Karpas-422 (cell line): ENCODE measurements around the gene KCNJ16. TPM values are rescaled to one million over a fixed set of nuclear protein-coding genes. Genes with fewer than 3 reads are reported as not detected.

Source experiments
- DNase-seq: peaks from one replicate; pipeline ENCODE4 v3.0.0-alpha.2; 2015
- H2AFZ ChIP-seq: fragments of 200-600 bp; sonication (generic); 2 replicates; pipeline ENCODE4 v1.6.1; 2014; ENCODE audit warnings: antibody characterized with exemption, low read length, mixed read lengths
- H3K27ac ChIP-seq: fragments of 200-600 bp; sonication (generic); 2 replicates; pipeline ENCODE4 v1.5.1; 2014; ENCODE audit warnings: mild to moderate bottlenecking, low read length, moderate library complexity
- H3K27me3 ChIP-seq: fragments of 200-600 bp; sonication (generic); 2 replicates; pipeline ENCODE4 v1.6.1; 2014; ENCODE audit warnings: low read length, mixed read lengths
- H3K36me3 ChIP-seq: fragments of 200-600 bp; sonication (generic); 2 replicates; pipeline ENCODE4 v1.6.1; 2014; ENCODE audit warnings: low read length, mixed read lengths; ENCODE audit not compliant: insufficient read depth
- H3K4me1 ChIP-seq: fragments of 200-600 bp; sonication (generic); 2 replicates; pipeline ENCODE4 v1.6.1; 2014; ENCODE audit warnings: mild to moderate bottlenecking, low read length, mixed read lengths
- H3K4me2 ChIP-seq: fragments of 200-600 bp; sonication (generic); 2 replicates; pipeline ENCODE4 v1.6.1; 2014; ENCODE audit warnings: low read length, low read depth, mild to moderate bottlenecking; ENCODE audit not compliant: poor library complexity, severe bottlenecking
- H3K4me3 ChIP-seq: fragments of 200-600 bp; sonication (generic); 2 replicates; pipeline ENCODE4 v1.5.1; 2014; ENCODE audit warnings: mild to moderate bottlenecking, antibody characterized with exemption, low read length, mixed read lengths
- H3K79me2 ChIP-seq: fragments of 200-600 bp; sonication (generic); 2 replicates; pipeline ENCODE4 v1.6.1; 2014; ENCODE audit warnings: mild to moderate bottlenecking, low read length, mixed read lengths
- H3K9ac ChIP-seq: fragments of 200-600 bp; sonication (generic); 2 replicates; pipeline ENCODE4 v1.6.0; 2014; ENCODE audit warnings: low read length
- H3K9me2 ChIP-seq: fragments of 200-600 bp; sonication (generic), shearing (Covaris generic); replicated peaks from 2 replicates; pipeline ENCODE4 v1.6.0; 2014; ENCODE audit warnings: mild to moderate bottlenecking, low read length, moderate library complexity; ENCODE audit not compliant: insufficient read depth
- H3K9me3 ChIP-seq: fragments of 300-700, 200-600 bp; sonication (generic); 2 replicates; pipeline ENCODE4 v1.6.1; 2014; ENCODE audit warnings: low read length, mixed read lengths
- H4K20me1 ChIP-seq: fragments of 200-600 bp; sonication (generic); 2 replicates; pipeline ENCODE4 v1.6.1; 2014; ENCODE audit warnings: mild to moderate bottlenecking, antibody characterized with exemption, low read length, low read depth; ENCODE audit not compliant: insufficient read depth
- total RNA-seq: library from RNA; depleted of rRNA; stranded (reverse); fragments of >200 nt; shearing (Covaris generic); gene quantifications from 2 replicates; pipeline ENCODE4 v1.2.3, GENCODE V29; 2014; ENCODE audit warnings: low replicate concordance

Gene KCNJ16
- total RNA-seq, 1 experiment from 2014 or later, result not detected

GRCh38 chr17:70104791-70105523 lies 29.9 kb downstream of the KCNJ16 start:
- DNase-seq, result no peak
- Histone ChIP-seq H3K9me2 (no peaks in the 10 kb centered on the region), H3K27me3 (no peaks in the 10 kb centered on the region), H3K4me1 (peaks cover 31% of the 10 kb centered on the region), H3K27ac (no peak overlapping the region), H4K20me1 (no peaks in the 10 kb centered on the region), H3K4me3 (no peak overlapping the region), H2AFZ (no peak overlapping the region), H3K79me2 (no peaks in the 10 kb centered on the region), H3K9ac (no peak overlapping the region), H3K4me2 (no peak overlapping the region), H3K36me3 (no peaks in the 10 kb centered on the region), H3K9me3 (no peaks in the 10 kb centered on the region)

GRCh38 chr17:70105641-70106040 lies 30.6 kb downstream of the KCNJ16 start:
- Histone ChIP-seq H3K4me2 (no peak overlapping the region), H2AFZ (no peak overlapping the region), H3K36me3 (no peaks in the 10 kb centered on the region), H3K9ac (no peak overlapping the region), H3K4me3 (no peak overlapping the region), H3K27ac (no peak overlapping the region), H3K9me3 (no peaks in the 10 kb centered on the region), H3K9me2 (no peaks in the 10 kb centered on the region), H3K79me2 (no peaks in the 10 kb centered on the region), H3K27me3 (no peaks in the 10 kb centered on the region), H4K20me1 (no peaks in the 10 kb centered on the region), H3K4me1 (peaks cover 24% of the 10 kb centered on the region)
- no peak for DNase-seq

- H3K9me2 ChIP-seq, result no peaks in the 10 kb centered on the region
- no peak overlapping the region for H3K9ac ChIP-seq
- H3K79me2 ChIP-seq, result no peaks in the 10 kb centered on the region
- no peaks in the 10 kb centered on the region for H3K9me3 ChIP-seq
- H3K4me1 ChIP-seq, result peaks cover 24% of the 10 kb centered on the region
- no peak overlapping the region for H3K4me3 ChIP-seq
- H3K4me2 ChIP-seq, result no peak overlapping the region
- H3K27me3 ChIP-seq, result no peaks in the 10 kb centered on the region
- H2AFZ ChIP-seq, result peak overlapping the region; percentile 70; the same call in 1 of the 2 replicates
- no peaks in the 10 kb centered on the region for H3K36me3 ChIP-seq
- DNase-seq, result no peak
- no peaks in the 10 kb centered on the region for H4K20me1 ChIP-seq
- H3K27ac ChIP-seq, result no peak overlapping the region
Observed at GRCh38 chr17:70106551-70106950, 31.5 kb downstream of the KCNJ16 start.

GRCh38 chr17:70107441-70107840 lies 32.4 kb downstream of the KCNJ16 start:
- Histone ChIP-seq H4K20me1 (no peaks in the 10 kb centered on the region), H3K9ac (no peak overlapping the region), H3K79me2 (no peaks in the 10 kb centered on the region), H3K9me3 (no peaks in the 10 kb centered on the region), H2AFZ (0 out of 2 replicates have a peak overlapping the region, but pooled peaks have one; percentile 70), H3K27me3 (no peaks in the 10 kb centered on the region), H3K27ac (no peak overlapping the region), H3K4me1 (peaks cover 23% of the 10 kb centered on the region), H3K36me3 (no peaks in the 10 kb centered on the region), H3K4me3 (no peak overlapping the region), H3K4me2 (no peak overlapping the region), H3K9me2 (no peaks in the 10 kb centered on the region)
- no peak for DNase-seq

GRCh38 chr17:70107904-70108565 lies 33.0 kb downstream of the KCNJ16 start:
- H3K9me3 ChIP-seq, result no peaks in the 10 kb centered on the region
- no peak overlapping the region for H3K9ac ChIP-seq

GRCh38 chr17:70109497-70109896 lies 34.5 kb downstream of the KCNJ16 start:
- Histone ChIP-seq H3K4me2 (no peak overlapping the region), H4K20me1 (no peaks in the 10 kb centered on the region), H3K27me3 (no peaks in the 10 kb centered on the region), H3K9me2 (no peaks in the 10 kb centered on the region), H3K79me2 (no peaks in the 10 kb centered on the region), H3K4me3 (no peak overlapping the region), H3K27ac (no peak overlapping the region), H3K36me3 (no peaks in the 10 kb centered on the region), H2AFZ (no peak overlapping the region), H3K9ac (no peak overlapping the region), H3K4me1 (peaks cover 15% of the 10 kb centered on the region), H3K9me3 (no peaks in the 10 kb centered on the region)
- DNase-seq, result no peak

More at GRCh38 chr17:70107904-70108565, 33.0 kb downstream of the KCNJ16 start:
- Histone ChIP-seq H3K79me2 (no peaks in the 10 kb centered on the region), H3K4me1 (peaks cover 20% of the 10 kb centered on the region), H3K36me3 (no peaks in the 10 kb centered on the region), H3K4me3 (no peak overlapping the region), H3K9me2 (no peaks in the 10 kb centered on the region), H4K20me1 (no peaks in the 10 kb centered on the region), H3K4me2 (no peak overlapping the region), H3K27ac (no peak overlapping the region), H3K27me3 (no peaks in the 10 kb centered on the region), H2AFZ (no peak overlapping the region)
- no peak for DNase-seq

GRCh38 chr17:70110443-70110880 lies 35.4 kb downstream of the KCNJ16 start:
- H3K4me3 ChIP-seq, result no peak overlapping the region
- H3K27ac ChIP-seq, result no peak overlapping the region
- no peak overlapping the region for H3K4me2 ChIP-seq
- H3K27me3 ChIP-seq, result no peaks in the 10 kb centered on the region
- no peaks in the 10 kb centered on the region for H3K36me3 ChIP-seq
- no peaks in the 10 kb centered on the region for H3K9me3 ChIP-seq
- no peaks in the 10 kb centered on the region for H4K20me1 ChIP-seq
- H2AFZ ChIP-seq, result no peak overlapping the region
- no peak overlapping the region for H3K9ac ChIP-seq
- H3K4me1 ChIP-seq, result peaks cover 7% of the 10 kb centered on the region
- no peaks in the 10 kb centered on the region for H3K9me2 ChIP-seq
- DNase-seq, result no peak
- no peaks in the 10 kb centered on the region for H3K79me2 ChIP-seq

GRCh38 chr17:70111201-70111600 lies 36.2 kb downstream of the KCNJ16 start:
- Histone ChIP-seq H3K27ac (no peak overlapping the region), H3K9me2 (no peaks in the 10 kb centered on the region), H3K4me3 (no peak overlapping the region), H3K4me1 (peaks cover 7% of the 10 kb centered on the region), H3K27me3 (no peaks in the 10 kb centered on the region), H3K79me2 (no peaks in the 10 kb centered on the region), H3K4me2 (no peak overlapping the region), H3K36me3 (no peaks in the 10 kb centered on the region), H4K20me1 (no peaks in the 10 kb centered on the region), H3K9me3 (no peaks in the 10 kb centered on the region), H2AFZ (no peak overlapping the region), H3K9ac (no peak overlapping the region)
- no peak for DNase-seq
